ENCODE results near the gene FTCD. TPM values are rescaled to one million over a fixed set of nuclear protein-coding genes. Genes with fewer than 3 reads are reported as not detected.
"Not testable (repeated sequence)": the region's sequence is repeated elsewhere in the genome, so short reads cannot be mapped to it uniquely, and the experiment has no call there.

FTCD gene
- total RNA-seq, 1 donor from 2014 or later: 1.9 TPM

- intact Hi-C loops (cut with DNase I): no loop called here
- DNase-seq (peak; percentile 22), ATAC-seq (ENCODE audit: poor library complexity) (no peak)
Measured at GRCh38 chr21:46158666-46159300, 3.4 kb upstream of the FTCD start.

GRCh38 chr21:46157987-46158451, 2.6 kb upstream of the FTCD start:
- intact Hi-C loops (cut with DNase I): no loop called here

DNA sequence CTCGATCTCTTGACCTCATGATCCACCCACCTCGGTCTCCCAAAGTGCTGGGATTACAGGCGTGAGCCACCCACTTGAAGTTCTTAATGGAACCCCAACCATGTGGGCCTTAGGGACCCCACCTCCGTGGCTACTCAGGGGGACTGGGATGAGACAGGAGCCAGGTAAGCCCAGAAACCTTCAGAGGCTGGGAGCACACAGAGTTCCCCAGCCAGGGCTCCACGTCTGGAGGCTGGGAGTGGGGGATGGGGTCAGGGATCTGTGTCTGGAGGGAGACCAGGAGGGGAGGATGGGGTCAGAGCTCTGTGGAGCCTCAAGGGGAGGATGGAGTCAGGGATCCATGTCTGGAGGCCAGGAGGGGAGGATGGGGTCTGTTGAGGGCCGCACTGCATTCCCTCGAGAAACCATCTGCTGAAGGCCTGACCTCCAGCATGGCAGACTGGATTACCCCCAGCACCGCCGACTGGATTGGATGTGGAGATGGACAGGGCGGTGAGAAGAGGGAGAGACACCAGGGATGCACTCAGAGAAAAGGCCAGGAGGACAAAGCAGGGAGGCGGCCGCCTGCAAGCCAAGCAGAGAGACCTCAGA, 2.1 kb upstream of the FTCD start:
- intact Hi-C loops (cut with DNase I): no loop called here
- DNase-seq: peak; percentile 23
- no peak for ATAC-seq (ENCODE audit: poor library complexity)

More at GRCh38 chr21:46157987-46158451, 2.6 kb upstream of the FTCD start:
- ATAC-seq (ENCODE audit: poor library complexity): no peak
- DNase-seq: peak; percentile 15

GRCh38 chr21:46156678-46157077, 1.3 kb upstream of the FTCD start:
- ATAC-seq (ENCODE audit: poor library complexity) (no peak), DNase-seq (peak; percentile 13)
- intact Hi-C loops (cut with DNase I): no loop called here

- intact Hi-C loops (cut with DNase I): no loop called here
- peak; percentile 12 for DNase-seq
Measured at GRCh38 chr21:46156378-46156645, 933 bp upstream of the FTCD start.

DNA sequence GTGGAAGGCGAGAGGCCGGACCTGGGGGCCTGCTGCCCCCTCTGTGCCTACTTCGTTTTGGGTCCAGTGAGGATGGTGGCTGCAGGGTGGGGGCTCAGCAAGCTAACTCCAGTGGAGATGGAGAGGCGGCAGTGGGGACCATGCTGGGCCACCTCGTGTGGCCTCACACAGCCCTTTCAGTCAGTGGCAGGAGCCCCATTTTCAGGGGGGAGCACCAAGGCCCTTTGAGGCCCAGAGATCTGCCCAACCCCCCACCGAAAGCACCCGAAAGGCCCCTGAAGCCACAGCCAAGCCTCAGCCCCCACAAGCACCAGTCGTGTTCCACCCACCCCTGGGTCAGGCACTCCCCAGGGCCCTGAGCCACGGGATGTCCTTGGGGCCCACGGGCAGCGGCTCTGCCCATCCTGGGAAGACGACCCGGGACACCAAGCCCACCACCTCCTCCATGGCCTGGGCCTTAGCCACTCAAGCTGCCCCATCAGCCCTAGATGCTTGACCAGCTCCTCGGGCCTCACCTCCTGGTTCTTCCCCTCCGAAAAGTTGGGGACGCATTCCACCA, 345 bp downstream of the FTCD start:
- intact Hi-C loops (cut with DNase I): no loop called here

More at GRCh38 chr21:46156378-46156645, 933 bp upstream of the FTCD start:
- no peak for ATAC-seq (ENCODE audit: poor library complexity)

DNA sequence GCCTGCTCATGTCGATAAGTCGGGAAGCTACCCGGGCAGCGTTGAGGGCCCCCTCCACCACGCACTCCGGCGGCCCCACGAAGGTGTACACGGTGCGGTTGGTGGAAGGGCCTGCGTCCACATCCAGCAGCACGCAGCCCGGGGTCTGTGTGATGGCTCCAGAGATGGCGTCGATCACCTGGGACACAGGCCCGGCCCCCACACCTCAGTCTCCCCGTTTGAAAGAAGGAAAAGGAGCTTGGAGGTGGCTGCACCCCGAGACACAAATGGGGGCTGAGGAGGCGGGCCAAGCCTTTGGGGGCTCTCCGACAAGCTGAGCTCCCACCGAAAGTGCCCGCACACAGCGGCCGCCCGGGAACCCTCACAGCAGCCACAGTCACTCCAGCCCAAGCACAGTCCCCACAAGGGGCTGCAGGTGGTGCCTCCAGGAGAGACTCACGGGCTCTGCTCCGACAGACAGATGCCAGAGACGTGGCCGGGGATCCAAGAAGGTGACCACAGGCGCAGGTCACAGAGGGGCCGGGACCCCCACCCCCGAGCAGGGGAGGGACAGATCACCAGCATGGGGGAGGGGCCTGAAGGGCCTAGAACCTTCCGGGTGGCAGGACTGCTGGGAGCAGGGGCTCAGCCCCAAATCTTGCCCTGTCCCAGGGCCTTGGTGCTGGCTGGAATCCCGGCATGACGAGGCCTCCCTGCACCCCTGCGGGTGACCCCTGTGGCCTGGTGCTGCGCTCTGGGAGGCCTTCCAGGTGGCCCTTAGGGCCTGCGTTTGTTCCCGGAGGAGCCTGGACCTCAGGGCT, 1.0 kb downstream of the FTCD start:
- intact Hi-C loops (cut with DNase I): no loop called here
- DNase-seq: peak; percentile 39
- ATAC-seq (ENCODE audit: poor library complexity): no peak

More for the DNA sequence above, 345 bp downstream of the FTCD start:
- peak; percentile 29 for DNase-seq
- ATAC-seq (ENCODE audit: poor library complexity): no peak

GRCh38 chr21:46153247-46154154, 1.9 kb downstream of the FTCD start:
- intact Hi-C loops (cut with DNase I): no loop called here
- DNase-seq: peak; percentile 76
- ATAC-seq (ENCODE audit: poor library complexity): peak; percentile 73

- intact Hi-C loops (cut with DNase I): no loop called here
- DNase-seq (peak; percentile 42), ATAC-seq (ENCODE audit: poor library complexity) (peak; percentile 28)
Measured at GRCh38 chr21:46152927-46153246, 2.5 kb downstream of the FTCD start.

DNA sequence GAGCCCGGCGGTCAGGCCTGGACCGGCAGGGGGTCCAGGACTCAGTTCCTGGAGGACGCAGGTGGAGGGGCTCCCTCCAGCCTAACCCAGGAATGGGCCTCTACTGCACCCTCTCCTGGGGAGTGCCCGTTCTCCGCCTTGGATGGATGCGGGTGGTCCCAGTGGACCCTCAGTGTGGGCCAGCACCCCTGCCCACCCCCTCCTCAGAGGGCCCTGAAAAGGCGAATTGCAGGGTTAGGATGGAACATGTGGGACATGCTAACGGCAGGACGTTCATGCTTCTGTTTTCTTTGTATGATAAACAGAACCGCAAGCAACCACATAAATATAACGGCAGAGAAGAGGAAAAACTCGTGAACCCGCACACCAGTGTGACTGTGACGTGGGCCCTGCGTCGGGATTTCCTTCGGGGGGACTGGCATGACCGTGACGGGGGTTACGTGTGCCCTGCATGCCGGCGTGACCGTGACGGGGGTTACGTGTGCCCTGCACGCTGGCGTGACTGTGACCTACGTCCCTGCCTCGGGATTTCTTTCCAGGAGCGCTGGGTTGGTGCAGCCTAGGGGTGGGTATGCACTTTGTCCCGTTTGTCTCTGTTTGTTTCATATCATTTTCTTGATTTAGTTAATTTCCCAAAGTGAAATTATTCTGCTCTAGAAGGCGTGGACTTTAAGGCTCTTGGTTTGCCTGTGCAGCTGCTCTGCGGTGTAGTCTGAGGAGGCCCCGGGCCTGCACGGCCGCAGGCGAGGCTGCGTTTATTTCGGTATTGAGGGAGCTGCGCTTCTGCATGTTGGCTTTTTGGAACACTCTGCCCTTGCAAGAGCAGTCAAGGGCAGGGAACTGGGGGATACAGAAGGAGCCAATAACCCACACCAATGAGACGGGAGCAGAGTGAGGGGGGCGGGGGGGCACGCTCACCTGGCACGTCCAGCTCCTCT, 3.1 kb downstream of the FTCD start:
- intact Hi-C loops (cut with DNase I): no loop called here
- ATAC-seq (ENCODE audit: poor library complexity) (peak; percentile 49), DNase-seq (peak; percentile 33)

GRCh38 chr21:46151261-46151988, 4.0 kb downstream of the FTCD start:
- intact Hi-C loops (cut with DNase I): no loop called here
- DNase-seq: peak; percentile 32
- no peak for ATAC-seq (ENCODE audit: poor library complexity)

GRCh38 chr21:46150491-46151121, 4.8 kb downstream of the FTCD start:
- ATAC-seq (ENCODE audit: poor library complexity) (no peak), DNase-seq (peak; percentile 39)
- intact Hi-C loops (cut with DNase I): no loop called here

DNA sequence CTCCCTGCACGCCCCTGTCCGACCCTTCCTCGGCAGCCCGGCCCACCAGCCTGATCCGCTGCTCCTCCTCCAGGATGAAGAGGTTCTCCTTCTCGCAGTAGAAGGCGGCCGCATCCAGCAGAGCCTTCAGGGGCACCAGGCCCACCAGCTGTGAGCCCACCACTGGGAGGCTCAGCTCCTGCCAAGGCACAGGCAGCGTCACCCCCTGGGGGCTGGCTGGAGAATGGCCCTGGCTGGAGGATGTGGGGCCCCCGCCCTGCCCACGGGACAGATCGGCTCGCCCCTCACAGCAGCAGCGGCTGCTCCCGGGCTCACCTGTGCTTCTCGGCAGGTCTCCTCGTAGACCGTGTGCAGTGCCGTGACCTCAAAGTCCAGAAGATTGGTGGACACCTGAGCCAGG, 5.3 kb downstream of the FTCD start:
- no peak for ATAC-seq (ENCODE audit: poor library complexity)
- DNase-seq: peak; percentile 36
- intact Hi-C loops (cut with DNase I): no loop called here

GRCh38 chr21:46149205-46149901, 6.0 kb downstream of the FTCD start:
- intact Hi-C loops (cut with DNase I): loop anchor here (10.0 kb wide), 1 partner anchor 105 kb away; no protein-coding TSS in a partner anchor
- DNase-seq (peak; percentile 26), ATAC-seq (ENCODE audit: poor library complexity) (no peak)

DNA sequence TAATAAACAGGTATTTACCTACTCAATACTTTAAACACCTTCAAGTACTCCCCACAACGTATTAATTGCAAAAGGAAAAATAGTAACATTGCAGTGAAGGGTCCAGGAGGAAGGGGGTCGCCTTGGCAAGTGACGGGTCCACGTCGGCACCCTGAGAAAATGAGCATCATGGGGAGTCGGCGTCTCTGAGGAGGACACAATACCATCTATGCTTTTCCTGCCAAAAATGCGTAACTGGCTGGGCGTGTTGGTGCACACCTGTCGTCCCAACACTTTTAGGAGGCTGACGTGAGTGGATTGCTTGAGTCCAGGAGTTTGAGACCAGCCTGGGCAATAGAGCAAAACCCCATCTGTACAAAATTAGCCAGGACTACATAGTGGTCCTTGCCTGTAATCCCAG, 7.3 kb downstream of the FTCD start:
- intact Hi-C loops (cut with DNase I): loop anchor here (10.0 kb wide), 1 partner anchor 107 kb away; no protein-coding TSS in a partner anchor
- DNase-seq: peak; percentile 22
- ATAC-seq (ENCODE audit: poor library complexity): no peak

DNA sequence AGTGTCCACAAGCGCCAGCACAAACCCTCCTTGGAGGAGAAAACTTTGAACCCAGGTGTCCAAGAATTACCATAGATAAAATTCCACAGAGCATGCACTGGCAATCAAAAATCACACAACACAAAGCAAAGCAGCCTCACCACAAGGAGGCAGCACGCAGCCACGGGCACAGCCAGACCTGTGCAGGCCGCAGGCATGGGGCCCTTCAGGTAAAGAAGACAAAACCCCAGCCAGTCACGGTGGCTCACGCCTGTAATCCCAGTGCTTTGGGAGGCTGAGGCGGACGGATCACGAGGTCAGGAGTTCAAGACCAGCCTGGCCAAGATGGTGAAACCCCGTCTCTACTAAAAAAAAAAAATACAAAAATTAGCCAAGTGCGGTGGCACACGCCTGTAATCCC, 8.0 kb downstream of the FTCD start:
- intact Hi-C loops (cut with DNase I): loop anchor here (10.0 kb wide), 1 partner anchor 107 kb away; no protein-coding TSS in a partner anchor
- DNase-seq: peak; percentile 53
- not testable (repeated sequence) for ATAC-seq (ENCODE audit: poor library complexity)

Data from Right ventricle myocardium superior (tissue), 1 donor.